DOHH2 (cell line): ENCODE data around the gene LCN10.
A peak's percentile ranks its signal among the peaks of the same experiment; 100 is the strongest.

ENCODE experiments used
- H3F3A ChIP-seq: fragments of 200-600 bp; sonication (generic), shearing (Covaris generic); 2 replicates; pipeline ENCODE4 v1.6.0; 2016; ENCODE audit warnings: antibody characterized with exemption, mild to moderate bottlenecking; ENCODE audit not compliant: control insufficient read depth, insufficient read depth
- H3K27ac ChIP-seq: fragments of 200-600 bp; sonication (generic); 2 replicates; pipeline ENCODE4 v1.5.1; 2014; ENCODE audit warnings: low read depth, mild to moderate bottlenecking, low read length, moderate library complexity
- H3K27me3 ChIP-seq: fragments of 200-600 bp; sonication (generic); 2 replicates; pipeline ENCODE4 v1.6.1; 2014; ENCODE audit warnings: mild to moderate bottlenecking, low read length, mixed read lengths; ENCODE audit not compliant: control insufficient read depth
- H3K36me3 ChIP-seq: fragments of 200-600 bp; sonication (generic); 2 replicates; pipeline ENCODE4 v1.6.1; 2014; ENCODE audit warnings: mild to moderate bottlenecking, low read length, moderate library complexity, mixed read lengths; ENCODE audit not compliant: control insufficient read depth
- H3K4me1 ChIP-seq: fragments of 200-600 bp; sonication (generic); 2 replicates; pipeline ENCODE4 v1.6.1; 2014; ENCODE audit warnings: mild to moderate bottlenecking, low read length, mixed read lengths; ENCODE audit not compliant: control insufficient read depth
- H3K4me2 ChIP-seq: fragments of 200-600 bp; sonication (generic); 2 replicates; pipeline ENCODE4 v1.6.0; 2014; ENCODE audit warnings: mild to moderate bottlenecking, low read length, moderate library complexity
- H3K4me3 ChIP-seq: fragments of 200-600 bp; sonication (generic); 2 replicates; pipeline ENCODE4 v1.5.1; 2014; ENCODE audit warnings: mild to moderate bottlenecking, low read length, mixed read lengths
- H3K79me2 ChIP-seq: fragments of 200-600 bp; sonication (generic); 2 replicates; pipeline ENCODE4 v1.6.1; 2014; ENCODE audit warnings: mild to moderate bottlenecking, low read length, mixed read lengths; ENCODE audit not compliant: control insufficient read depth
- H3K9me2 ChIP-seq: fragments of 200-600 bp; sonication (generic); replicated peaks from 2 replicates; pipeline ENCODE4 v1.6.1; 2014; ENCODE audit warnings: mild to moderate bottlenecking, low read length, mixed read lengths; ENCODE audit not compliant: control insufficient read depth
- H3K9me3 ChIP-seq: fragments of 200-600 bp; sonication (generic); 2 replicates; pipeline ENCODE4 v1.6.1; 2014; ENCODE audit warnings: antibody characterized with exemption, low read length, mixed read lengths; ENCODE audit not compliant: control insufficient read depth, insufficient read depth
- H4K20me1 ChIP-seq: fragments of 200-600 bp; sonication (generic); 2 replicates; pipeline ENCODE4 v1.6.0; 2014; ENCODE audit warnings: low read depth, mild to moderate bottlenecking, antibody characterized with exemption, low read length, moderate library complexity; ENCODE audit not compliant: control insufficient read depth, insufficient read depth
- CTCF ChIP-seq: fragments of 200-600 bp; sonication (generic); IDR thresholded peaks from one replicate; pipeline ENCODE4 v1.5.1; 2014; ENCODE audit warnings: antibody characterized with exemption, mild to moderate bottlenecking, low read depth, low read length; ENCODE audit not compliant: poor library complexity, severe bottlenecking
- EZH2phosphoT487 ChIP-seq: fragments of 200-600 bp; sonication (generic); IDR thresholded peaks from 2 replicates; pipeline ENCODE4 v1.6.1; 2017; ENCODE audit warnings: borderline replicate concordance, mild to moderate bottlenecking, antibody characterized with exemption, low read length, moderate library complexity, mixed read lengths

Gene LCN10

GRCh38 chr9:136690104-136690805, 52.5 kb downstream of the LCN10 start:
- H3K36me3 ChIP-seq = no peaks in the 10 kb centered on the region
- H3K9me2 ChIP-seq = no peaks in the 10 kb centered on the region
- 0 out of 2 replicates have a peak, but pooled peaks cover 5% of the 10 kb centered on the region for H3F3A ChIP-seq
- H3K9me3 ChIP-seq = no peaks in the 10 kb centered on the region
- TF ChIP-seq CTCF (no peak), EZH2phosphoT487 (no peak)
- H3K4me1 ChIP-seq = peaks cover 15% of the 10 kb centered on the region
- no peak overlapping the region for H3K4me3 ChIP-seq
- peaks cover 14% of the 10 kb centered on the region for H3K79me2 ChIP-seq
- peaks cover 32% of the 10 kb centered on the region for H3K27me3 ChIP-seq
- no peak overlapping the region for H3K4me2 ChIP-seq
- H3K27ac ChIP-seq = no peak overlapping the region
- peaks cover 9% of the 10 kb centered on the region; the same call in 1 of the 2 replicates for H4K20me1 ChIP-seq

- no peaks in the 10 kb centered on the region for H3K9me3 ChIP-seq
- 0 out of 2 replicates have a peak, but pooled peaks cover 5% of the 10 kb centered on the region for H3F3A ChIP-seq
- no peak overlapping the region for H3K4me2 ChIP-seq
- no peaks in the 10 kb centered on the region for H3K36me3 ChIP-seq
- no peak overlapping the region for H3K27ac ChIP-seq
- H3K9me2 ChIP-seq = no peaks in the 10 kb centered on the region
- no peak overlapping the region for H3K4me3 ChIP-seq
- peaks cover 14% of the 10 kb centered on the region for H3K4me1 ChIP-seq
- TF ChIP-seq CTCF = no peak
- TF ChIP-seq EZH2phosphoT487 = no peak
- peaks cover 9% of the 10 kb centered on the region; the same call in 1 of the 2 replicates for H4K20me1 ChIP-seq
- peaks cover 17% of the 10 kb centered on the region for H3K79me2 ChIP-seq
- H3K27me3 ChIP-seq = peaks cover 32% of the 10 kb centered on the region
Measured at GRCh38 chr9:136689108-136689460, 53.7 kb downstream of the LCN10 start.

GRCh38 chr9:136688274-136689107, 54.2 kb downstream of the LCN10 start:
- peaks cover 19% of the 10 kb centered on the region for H3K4me1 ChIP-seq
- no peak overlapping the region for H3K4me3 ChIP-seq
- H3K27ac ChIP-seq = no peak overlapping the region
- H3K79me2 ChIP-seq = peaks cover 18% of the 10 kb centered on the region
- TF ChIP-seq CTCF = no peak
- no peak for TF ChIP-seq EZH2phosphoT487
- H3K9me3 ChIP-seq = no peaks in the 10 kb centered on the region
- H3K27me3 ChIP-seq = peaks cover 29% of the 10 kb centered on the region
- H3K36me3 ChIP-seq = no peaks in the 10 kb centered on the region
- H3K9me2 ChIP-seq = no peaks in the 10 kb centered on the region
- 0 out of 2 replicates have a peak, but pooled peaks cover 5% of the 10 kb centered on the region for H3F3A ChIP-seq
- H4K20me1 ChIP-seq = peaks cover 9% of the 10 kb centered on the region; the same call in 1 of the 2 replicates
- H3K4me2 ChIP-seq = peak overlapping the region; percentile 71; the same call in 1 of the 2 replicates
